ENCODE measurements around the gene VKORC1L1. TPM values are rescaled to one million over a fixed set of nuclear protein-coding genes. Genes with fewer than 3 reads are reported as not detected.

Gene VKORC1L1
- polyA plus RNA-seq, 2 of the 4 experiments (the other 2 are of a cell fraction) = 28.3 to 36.7 TPM

GRCh38 chr7:65966146-65966545, 93.3 kb downstream of the VKORC1L1 start:
- ChIA-PET POLR2A (no interaction called here), CTCF (no interaction called here)
- Histone ChIP-seq H3K9me3 (no peaks in the 10 kb centered on the region), H3K4me3 (no peak overlapping the region), H3K27ac (no peak overlapping the region), H3K4me2 (no peak overlapping the region), H3K4me1 (no peaks in the 10 kb centered on the region)
- FAIRE-seq = no peak
- WGBS (ENCODE audit: missing lambda C conversion rate) = 92% methylated on average over 6 of the region's 6 CpGs
- ATAC-seq = no peak
- no peak for DNase-seq (ENCODE audit: low read depth in 1 of 2, low spot score in 1 of 2)
- TF ChIP-seq PBX3 (IDR thresholded peaks at IDR 0.05) (no peak), CBX8 (IDR thresholded peaks at IDR 0.05) (no peak), HOXB13 (CRISPR knock-in tag; IDR thresholded peaks at IDR 0.05; ENCODE audit: low read depth) (no peak), FOSB (CRISPR knock-in tag; IDR thresholded peaks at IDR 0.05) (no peak), JUNB (IDR thresholded peaks at IDR 0.05) (no peak), SMC3 (IDR thresholded peaks at IDR 0.05) (no peak), KDM1A (IDR thresholded peaks at IDR 0.05; ENCODE audit: low read depth) (no peak), NPAS2 (CRISPR knock-in tag; IDR thresholded peaks at IDR 0.05; ENCODE audit: borderline replicate concordance) (no peak), HES2 (IDR thresholded peaks at IDR 0.05) (no peak), ZSCAN20 (CRISPR knock-in tag; IDR thresholded peaks at IDR 0.05) (no peak), ZC3H11A (IDR thresholded peaks at IDR 0.05) (no peak), MAZ (IDR thresholded peaks at IDR 0.05; ENCODE audit: borderline replicate concordance, low read depth, low read length) (no peak), FOSL2 (IDR thresholded peaks at IDR 0.05) (no peak), FOSL2 (CRISPR knock-in tag; IDR thresholded peaks at IDR 0.05) (no peak)

- WGBS (ENCODE audit: missing lambda C conversion rate) = 92% methylated on average over 16 of the region's 17 CpGs
- peak overlapping the region; percentile 30 to 73; a peak in 4 of 6 replicates for H3K27ac ChIP-seq
- no peaks in the 10 kb centered on the region for H3K9me3 ChIP-seq
- no peak for TF ChIP-seq ZNF302 (CRISPR knock-in tag; IDR thresholded peaks at IDR 0.05)
- no peak for TF ChIP-seq NPAS2 (CRISPR knock-in tag; IDR thresholded peaks at IDR 0.05; ENCODE audit: borderline replicate concordance)
- TF ChIP-seq PHF8 (IDR thresholded peaks at IDR 0.05; ENCODE audit: borderline replicate concordance, low read depth) = no peak
- peak; percentile 59; the same call in 1 of the 2 replicates for TF ChIP-seq NFE2L2 (conservative IDR thresholded peaks at IDR 0.05; ENCODE audit: low read length)
- TF ChIP-seq BCL3 (IDR thresholded peaks at IDR 0.05) = no peak
- TF ChIP-seq SMC3 (IDR thresholded peaks at IDR 0.05) = no peak
- peak; percentile 65 for TF ChIP-seq MAFK (IDR thresholded peaks at IDR 0.05; ENCODE audit: partially characterized antibody)
- TF ChIP-seq REST (IDR thresholded peaks at IDR 0.05) = no peak
- no peak for TF ChIP-seq POLR2AphosphoS2 (conservative IDR thresholded peaks at IDR 0.05; ENCODE audit: low read length)
- TF ChIP-seq JUNB (IDR thresholded peaks at IDR 0.05) = no peak
- TF ChIP-seq CBX8 (IDR thresholded peaks at IDR 0.05) = no peak
- TF ChIP-seq CHD4 (IDR thresholded peaks at IDR 0.05; ENCODE audit: borderline replicate concordance) = no peak
- TF ChIP-seq HDAC2 (IDR thresholded peaks at IDR 0.05) = no peak
- ChIA-PET CTCF (interaction anchor here (0.6 kb wide), 1 partner anchor 16 kb away, joined by 3 read pairs; no protein-coding TSS in a partner anchor), POLR2A (no interaction called here)
- no peak overlapping the region for H3K4me2 ChIP-seq
- no peak overlapping the region for H3K4me3 ChIP-seq
- H3K4me1 ChIP-seq = no peaks in the 10 kb centered on the region
- no peak for FAIRE-seq
- no peak for DNase-seq (ENCODE audit: low read depth in 1 of 2, low spot score in 1 of 2)
- no peak for ATAC-seq
Measured at GRCh38 chr7:65967361-65968155, 94.7 kb downstream of the VKORC1L1 start.
